ENCODE data around the gene PFKFB4.

DNA sequence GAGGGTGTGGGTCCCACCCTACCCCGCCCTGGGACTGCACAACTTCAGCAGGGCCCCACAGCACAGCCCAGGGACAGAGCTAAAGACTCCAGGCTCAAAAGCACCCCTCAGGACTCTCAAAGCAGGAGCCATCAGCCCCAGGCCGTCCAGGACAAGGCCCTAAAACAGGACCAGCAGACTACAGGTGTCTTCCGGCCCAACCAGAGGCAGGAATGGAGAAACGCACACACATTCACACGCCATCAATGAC is 84.0 kb downstream of the PFKFB4 start:
- no peak for TF ChIP-seq BHLHE40 (IDR thresholded peaks at IDR 0.05; ENCODE audit: low read depth, low read length)
- TF ChIP-seq, protein P1, sequence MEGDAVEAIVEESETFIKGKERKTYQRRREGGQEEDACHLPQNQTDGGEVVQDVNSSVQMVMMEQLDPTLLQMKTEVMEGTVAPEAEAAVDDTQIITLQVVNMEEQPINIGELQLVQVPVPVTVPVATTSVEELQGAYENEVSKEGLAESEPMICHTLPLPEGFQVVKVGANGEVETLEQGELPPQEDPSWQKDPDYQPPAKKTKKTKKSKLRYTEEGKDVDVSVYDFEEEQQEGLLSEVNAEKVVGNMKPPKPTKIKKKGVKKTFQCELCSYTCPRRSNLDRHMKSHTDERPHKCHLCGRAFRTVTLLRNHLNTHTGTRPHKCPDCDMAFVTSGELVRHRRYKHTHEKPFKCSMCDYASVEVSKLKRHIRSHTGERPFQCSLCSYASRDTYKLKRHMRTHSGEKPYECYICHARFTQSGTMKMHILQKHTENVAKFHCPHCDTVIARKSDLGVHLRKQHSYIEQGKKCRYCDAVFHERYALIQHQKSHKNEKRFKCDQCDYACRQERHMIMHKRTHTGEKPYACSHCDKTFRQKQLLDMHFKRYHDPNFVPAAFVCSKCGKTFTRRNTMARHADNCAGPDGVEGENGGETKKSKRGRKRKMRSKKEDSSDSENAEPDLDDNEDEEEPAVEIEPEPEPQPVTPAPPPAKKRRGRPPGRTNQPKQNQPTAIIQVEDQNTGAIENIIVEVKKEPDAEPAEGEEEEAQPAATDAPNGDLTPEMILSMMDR (conservative IDR thresholded peaks at IDR 0.05; ENCODE audit: low read depth, low read length): no peak
